Measurements from ENCODE around the gene OLFM3.

- TF ChIP-seq NFRKB (IDR thresholded peaks at IDR 0.05): no peak
- TF ChIP-seq ELF4 (IDR thresholded peaks at IDR 0.05): no peak
- no peak for TF ChIP-seq BHLHE40 (IDR thresholded peaks at IDR 0.05; ENCODE audit: borderline replicate concordance)
- TF ChIP-seq ARNT (IDR thresholded peaks at IDR 0.05): no peak
- no peak for TF ChIP-seq SP1 (IDR thresholded peaks at IDR 0.05)
- TF ChIP-seq ZNF384 (IDR thresholded peaks at IDR 0.05): peak; percentile 71
- no peak for TF ChIP-seq FOXA1 (IDR thresholded peaks at IDR 0.05)
- TF ChIP-seq L3MBTL2 (conservative IDR thresholded peaks at IDR 0.05): no peak
- no peak for TF ChIP-seq TARDBP (IDR thresholded peaks at IDR 0.05)
- TF ChIP-seq CTBP1 (IDR thresholded peaks at IDR 0.05; ENCODE audit: borderline replicate concordance): no peak
Observed at GRCh38 chr1:101993710-101994109, 3.0 kb downstream of the OLFM3 start.

All from HEK293T (cell line).